ENCODE results near the gene RAB10. TPM values are rescaled to one million over a fixed set of nuclear protein-coding genes. Genes with fewer than 3 reads are reported as not detected.
"Not testable (repeated sequence)": the region's sequence is repeated elsewhere in the genome, so short reads cannot be mapped to it uniquely, and the experiment has no call there.

The RAB10 gene
- total RNA-seq, 1 experiment from 2014 or later: 256 TPM

GRCh38 chr2:26086779-26087178 is 52.9 kb downstream of the RAB10 start:
- no peak for DNase-seq (ENCODE audit: extremely low read depth, low read depth)

- peak; percentile 33 for DNase-seq (ENCODE audit: extremely low read depth, low read depth)
Observed at GRCh38 chr2:26088038-26088643, 54.3 kb downstream of the RAB10 start.

- not testable (repeated sequence) for DNase-seq (ENCODE audit: extremely low read depth, low read depth)
Observed at GRCh38 chr2:26088931-26089330, 55.0 kb downstream of the RAB10 start.

- no peak for DNase-seq (ENCODE audit: extremely low read depth, low read depth)
Observed at GRCh38 chr2:26089337-26089736, 55.5 kb downstream of the RAB10 start.

GRCh38 chr2:26095758-26096157 is 61.9 kb downstream of the RAB10 start:
- no peak for DNase-seq (ENCODE audit: extremely low read depth, low read depth)

- no peak for DNase-seq (ENCODE audit: extremely low read depth, low read depth)
Observed at GRCh38 chr2:26099933-26100332, 66.0 kb downstream of the RAB10 start.

- DNase-seq (ENCODE audit: extremely low read depth, low read depth): no peak
Observed at GRCh38 chr2:26100384-26100783, 66.5 kb downstream of the RAB10 start.

- DNase-seq (ENCODE audit: extremely low read depth, low read depth): no peak
Observed at GRCh38 chr2:26103752-26104151, 69.9 kb downstream of the RAB10 start.

- not testable (repeated sequence) for DNase-seq (ENCODE audit: extremely low read depth, low read depth)
Observed at GRCh38 chr2:26108701-26109100, 74.8 kb downstream of the RAB10 start.

GRCh38 chr2:26112201-26112600 is 78.3 kb downstream of the RAB10 start:
- no peak for DNase-seq (ENCODE audit: extremely low read depth, low read depth)

- DNase-seq (ENCODE audit: extremely low read depth, low read depth): no peak
Observed at GRCh38 chr2:26114151-26114550, 80.3 kb downstream of the RAB10 start.

- DNase-seq (ENCODE audit: extremely low read depth, low read depth): no peak
Observed at GRCh38 chr2:26118682-26119081, 84.8 kb downstream of the RAB10 start.

- no peak for DNase-seq (ENCODE audit: extremely low read depth, low read depth)
Observed at GRCh38 chr2:26119521-26119920, 85.6 kb downstream of the RAB10 start.

- DNase-seq (ENCODE audit: extremely low read depth, low read depth): no peak
Observed at GRCh38 chr2:26122630-26123029, 88.7 kb downstream of the RAB10 start.

- no peak for DNase-seq (ENCODE audit: extremely low read depth, low read depth)
Observed at GRCh38 chr2:26123426-26123825, 89.5 kb downstream of the RAB10 start.

GRCh38 chr2:26126074-26126473 is 92.2 kb downstream of the RAB10 start:
- DNase-seq (ENCODE audit: extremely low read depth, low read depth): no peak

GRCh38 chr2:26128176-26128575 is 94.3 kb downstream of the RAB10 start:
- no peak for DNase-seq (ENCODE audit: extremely low read depth, low read depth)

GRCh38 chr2:26130763-26131162 is 96.9 kb downstream of the RAB10 start:
- DNase-seq (ENCODE audit: extremely low read depth, low read depth): no peak

- DNase-seq (ENCODE audit: extremely low read depth, low read depth): no peak
Observed at GRCh38 chr2:26136451-26136850, 102.6 kb downstream of the RAB10 start.

- no peak for DNase-seq (ENCODE audit: extremely low read depth, low read depth)
Observed at GRCh38 chr2:26139269-26140183, 105.6 kb downstream of the RAB10 start.

GRCh38 chr2:26141145-26141769 is 107.4 kb downstream of the RAB10 start:
- no peak for DNase-seq (ENCODE audit: extremely low read depth, low read depth)

GRCh38 chr2:26144031-26144430 is 110.1 kb downstream of the RAB10 start:
- DNase-seq (ENCODE audit: extremely low read depth, low read depth): no peak

All from NCI-H460 (cell line).